ENCODE results near the gene CRISPLD2.

The CRISPLD2 gene

GRCh38 chr16:84940670-84941551 is 121.1 kb downstream of the CRISPLD2 start:
- DNase-seq: no peak

- DNase-seq: no peak
These were observed 122.1 kb downstream of the CRISPLD2 start for GRCh38 chr16:84941921-84942320.

GRCh38 chr16:84942786-84943185 is 123.0 kb downstream of the CRISPLD2 start:
- no peak for DNase-seq

DNA sequence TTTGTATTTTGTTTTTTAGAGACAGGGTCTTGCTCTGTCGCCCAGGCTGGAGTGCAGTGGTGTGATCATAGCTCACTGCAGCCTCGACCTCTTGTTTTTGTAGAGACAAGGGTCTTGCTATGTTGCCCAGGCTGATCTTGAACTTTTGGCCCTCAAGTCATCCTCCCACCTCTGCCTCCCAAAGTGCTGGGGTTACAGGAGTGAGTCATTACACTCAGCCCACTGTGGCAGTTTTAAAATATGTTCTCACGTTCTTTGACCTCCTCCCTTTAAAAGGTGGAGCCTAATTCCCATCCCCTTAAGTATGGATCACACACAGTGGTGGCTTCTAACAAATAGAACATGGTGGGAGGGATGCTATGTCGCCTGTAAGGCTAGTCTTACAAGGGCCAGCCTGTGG is 123.8 kb downstream of the CRISPLD2 start:
- no peak for DNase-seq

DNA sequence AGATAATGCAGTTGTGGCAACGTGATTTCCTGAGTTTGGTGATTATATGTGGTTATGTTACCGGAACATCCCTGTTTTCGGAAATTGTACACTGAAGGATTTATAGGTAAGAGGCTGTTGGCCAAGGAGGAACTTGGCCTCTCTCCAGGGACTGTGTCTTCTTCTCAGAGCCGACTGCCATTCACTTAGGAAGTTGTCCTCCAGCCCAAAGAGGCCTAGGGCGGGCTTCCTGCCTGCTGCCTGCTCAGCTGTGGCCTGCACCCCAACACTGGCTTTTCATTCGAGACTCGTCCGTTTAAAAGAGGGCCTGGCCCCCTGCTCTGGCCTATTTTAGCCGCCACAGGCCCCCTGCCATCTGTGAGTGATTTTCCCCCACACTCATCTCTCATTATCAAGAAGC is 127.2 kb downstream of the CRISPLD2 start:
- DNase-seq: no peak

DNA sequence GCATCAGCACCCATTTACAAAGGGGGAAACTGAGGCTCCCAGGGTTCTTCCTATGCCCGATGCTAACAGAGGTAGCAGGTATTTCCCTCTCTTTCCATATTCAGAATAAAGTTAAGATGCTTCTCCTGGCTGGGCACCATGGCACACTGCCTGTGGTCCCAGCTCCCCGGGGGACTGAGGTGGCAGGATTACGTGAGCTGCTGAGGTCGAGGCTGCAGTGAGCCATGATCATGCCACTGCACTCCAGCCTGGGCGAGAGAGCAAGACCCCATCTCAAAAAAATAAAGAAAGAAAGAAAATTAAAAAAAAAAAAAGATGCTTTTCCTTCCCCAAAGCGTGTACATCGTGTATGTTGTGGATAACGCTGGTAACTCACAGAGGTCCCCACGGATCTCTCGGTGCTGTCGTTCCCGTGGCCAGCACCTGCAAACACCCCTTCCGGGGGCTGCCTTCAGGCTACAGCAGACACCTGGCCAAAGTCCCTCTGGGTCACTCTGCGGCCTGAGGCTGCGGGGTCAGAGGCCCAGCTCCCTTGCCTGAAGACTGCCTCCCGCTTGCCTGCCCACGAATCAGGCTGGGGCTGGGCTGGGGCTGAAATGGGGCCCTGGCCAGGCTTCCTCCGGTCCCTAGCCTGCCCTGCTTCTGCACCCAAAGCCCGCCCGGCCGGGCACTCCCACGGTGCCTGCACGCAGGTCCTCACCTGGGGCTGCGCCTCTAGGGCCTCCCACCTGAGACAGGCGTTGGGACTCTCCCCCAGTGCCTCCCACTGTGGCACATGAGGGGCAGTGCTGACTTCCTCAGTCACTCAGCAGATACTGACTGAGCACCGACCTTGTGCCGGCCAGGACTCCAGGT is 128.4 kb downstream of the CRISPLD2 start:
- DNase-seq: no peak

DNA sequence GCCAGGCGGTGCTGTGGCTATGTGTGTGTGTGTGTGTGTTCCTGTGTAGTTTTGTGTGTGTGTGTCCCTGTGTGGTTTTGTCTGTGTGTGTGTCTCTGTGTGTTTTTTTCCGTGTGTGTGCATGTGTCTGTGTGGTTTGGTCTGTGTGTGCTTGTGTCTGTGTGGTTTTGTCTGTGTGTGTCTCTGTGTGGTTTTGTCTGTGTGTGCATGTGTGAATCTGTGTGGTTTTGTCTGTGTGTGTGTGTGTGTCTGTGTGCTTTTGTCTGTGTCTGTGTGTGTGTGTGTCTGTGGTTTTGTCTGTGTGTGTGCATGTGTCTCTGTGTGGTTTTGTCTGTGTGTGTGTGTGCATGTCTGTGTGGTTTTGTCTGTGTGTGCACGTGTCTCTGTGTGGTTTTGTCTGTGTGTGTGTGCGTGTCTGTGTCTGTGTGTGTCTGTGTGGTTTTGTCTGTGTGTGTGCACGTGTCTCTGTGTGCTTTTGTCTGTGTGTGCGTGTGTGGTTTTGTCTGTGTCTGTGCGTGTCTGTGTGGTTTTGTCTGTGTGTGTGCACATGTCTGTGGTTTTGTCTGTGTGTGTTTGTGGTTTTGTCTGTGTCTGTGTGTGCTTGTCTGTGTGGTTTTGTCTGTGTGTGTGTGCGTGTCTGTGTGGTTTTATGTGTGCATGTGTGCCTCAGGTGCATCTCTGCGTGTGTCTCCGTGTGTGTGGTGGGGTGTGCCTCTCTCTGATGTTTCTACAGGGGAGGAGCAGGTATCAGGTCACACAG is 129.2 kb downstream of the CRISPLD2 start:
- DNase-seq: peak in 2 of 6 experiments; percentile 2 to 12

DNA sequence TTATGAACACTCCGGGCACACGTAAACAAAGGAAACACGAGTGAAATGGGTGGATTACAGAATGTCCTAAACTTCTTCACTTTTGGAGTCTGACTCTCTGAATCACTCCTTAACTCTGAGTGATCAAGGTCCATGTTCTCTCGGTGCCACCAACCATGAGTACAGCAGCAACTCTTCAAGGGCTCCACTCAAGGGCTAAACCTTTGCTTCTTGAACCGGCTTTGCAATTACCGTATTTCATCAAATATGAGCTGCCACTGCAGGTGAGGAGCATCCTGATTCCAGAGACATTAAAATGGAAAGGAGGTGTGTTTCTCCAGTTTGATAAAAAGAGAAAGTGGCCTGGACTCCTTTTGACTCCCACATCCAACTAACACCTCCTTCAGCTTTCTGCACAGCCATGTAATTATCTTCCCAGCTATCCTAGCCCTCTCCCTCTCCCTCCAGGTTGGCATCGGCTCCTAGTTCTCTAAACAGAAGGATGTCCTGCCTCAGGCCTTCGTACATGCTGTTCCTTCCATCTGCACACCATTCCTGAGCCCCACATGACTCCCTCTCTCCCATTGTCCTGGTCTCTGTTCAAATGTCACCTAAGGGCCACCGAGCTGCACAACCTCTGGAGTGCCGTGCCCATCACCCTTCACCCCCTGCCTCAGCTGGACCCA is 130.1 kb downstream of the CRISPLD2 start:
- no peak for DNase-seq

GRCh38 chr16:84950906-84951305 is 131.1 kb downstream of the CRISPLD2 start:
- DNase-seq: no peak

DNA sequence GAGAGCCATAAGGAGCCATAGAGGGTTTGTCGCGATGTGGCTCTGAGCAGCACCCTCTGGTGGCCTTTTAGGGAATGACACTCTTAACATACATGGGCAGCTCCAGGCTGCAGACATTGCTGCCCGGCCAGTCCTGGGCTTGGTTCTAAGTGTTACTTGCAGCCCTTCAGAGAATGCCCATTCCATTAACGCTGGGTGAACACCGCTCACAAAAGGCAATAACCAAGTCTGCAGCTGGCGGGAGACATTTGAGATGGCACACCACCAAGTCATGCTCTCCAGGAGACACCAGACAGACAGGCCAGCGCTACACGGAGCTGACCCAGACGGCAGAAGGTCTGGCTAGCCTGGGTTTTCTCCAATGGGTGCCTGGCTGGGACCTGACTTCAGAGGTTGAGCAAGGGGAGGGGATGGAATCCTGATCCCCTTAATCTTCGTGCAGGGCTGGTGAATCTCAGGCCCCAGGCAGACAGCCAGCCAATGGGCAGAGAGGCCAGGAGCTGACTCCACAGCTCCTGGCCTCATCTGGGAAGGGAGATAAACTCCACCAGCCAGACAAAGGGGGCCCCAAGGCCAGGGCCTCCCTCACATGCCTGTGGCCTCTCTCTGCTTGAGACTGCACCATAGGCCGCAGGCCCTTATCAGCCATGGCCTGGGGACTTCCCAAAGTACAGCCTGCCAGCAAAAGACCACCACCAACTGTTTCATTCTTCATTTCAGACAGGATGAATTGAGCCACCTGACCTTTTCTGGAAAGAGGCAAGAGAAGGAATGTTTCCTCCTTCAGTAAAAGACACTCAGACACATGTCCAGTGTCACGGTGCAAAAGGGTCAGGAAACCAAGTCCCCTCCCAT is 132.8 kb downstream of the CRISPLD2 start:
- peak; percentile 44 to 79 (median 59) for DNase-seq

GRCh38 chr16:84953190-84953746 is 133.5 kb downstream of the CRISPLD2 start:
- no peak for DNase-seq

GRCh38 chr16:84955427-84955826 is 135.6 kb downstream of the CRISPLD2 start:
- no peak for DNase-seq

GRCh38 chr16:84957192-84957591 is 137.4 kb downstream of the CRISPLD2 start:
- no peak for DNase-seq

- DNase-seq: no peak
These were observed 138.0 kb downstream of the CRISPLD2 start for GRCh38 chr16:84957792-84958191.
